HepG2 (cell line): ENCODE results near the gene NCAPD2. TPM values are rescaled to one million over a fixed set of nuclear protein-coding genes. Genes with fewer than 3 reads are reported as not detected.
A peak's percentile ranks its signal among the peaks of the same experiment; 100 is the strongest.

Experiments
- AKAP8 ChIP-seq: sonication (generic); formaldehyde crosslinking; IDR thresholded peaks from 2 replicates; pipeline ENCODE4 v1.5.1; 2020; ENCODE audit warnings: mild to moderate bottlenecking, missing genetic modification reagents
- ARNT ChIP-seq: fragments of 450-650 bp; IDR thresholded peaks from 2 replicates; pipeline ENCODE4 v1.6.1; 2017
- CEBPG ChIP-seq: IDR thresholded peaks from 2 replicates; pipeline ENCODE4 v1.6.1; 2016
- ELF3 ChIP-seq: IDR thresholded peaks from 2 replicates; pipeline ENCODE4 v1.6.1; 2016; ENCODE audit warnings: missing genetic modification reagents, missing compliant biosample characterization
- FOXM1 ChIP-seq: sonication (generic); formaldehyde crosslinking; IDR thresholded peaks from 2 replicates; pipeline ENCODE4 v1.5.0; 2020; ENCODE audit warnings: missing genetic modification reagents
- GABPB1 ChIP-seq: IDR thresholded peaks from 2 replicates; pipeline ENCODE4 v1.6.1; 2016; ENCODE audit warnings: mild to moderate bottlenecking, missing genetic modification reagents, moderate library complexity, missing compliant biosample characterization
- IKZF4 ChIP-seq: sonication (generic); formaldehyde crosslinking; IDR thresholded peaks from 2 replicates; pipeline ENCODE4 v1.5.1; 2020; ENCODE audit warnings: borderline replicate concordance, mild to moderate bottlenecking, low read depth, missing genetic modification reagents; ENCODE audit errors: not compliant biosample characterization
- MIER2 ChIP-seq: IDR thresholded peaks from 2 replicates; pipeline ENCODE4 v1.6.1; 2016; ENCODE audit warnings: missing biosample characterization, missing genetic modification reagents
- RBAK ChIP-seq: sonication (generic); formaldehyde crosslinking; IDR thresholded peaks from 2 replicates; pipeline ENCODE4 v1.5.1; 2020; ENCODE audit warnings: mild to moderate bottlenecking, missing genetic modification reagents
- RXRA ChIP-seq: sonication (generic); formaldehyde crosslinking; IDR thresholded peaks from 2 replicates; pipeline ENCODE4 v1.5.1; 2020; ENCODE audit warnings: missing genetic modification reagents
- SMC3 ChIP-seq: IDR thresholded peaks from 2 replicates; pipeline ENCODE4 v1.6.1; 2011; ENCODE audit warnings: low read length, improper control_type of control experiment
- SNRNP70 ChIP-seq: fragments of 200-400 bp; formaldehyde crosslinking; IDR thresholded peaks from 2 replicates; pipeline ENCODE4 v1.6.1; 2017; ENCODE audit warnings: mild to moderate bottlenecking, low read depth, low read length, moderate library complexity
- SP5 ChIP-seq: IDR thresholded peaks from 2 replicates; pipeline ENCODE4 v1.6.1; 2016; ENCODE audit warnings: low read depth, borderline replicate concordance
- SYNCRIP ChIP-seq: fragments of 200-400 bp; formaldehyde crosslinking; IDR thresholded peaks from 2 replicates; pipeline ENCODE4 v1.6.1; 2018; ENCODE audit warnings: mild to moderate bottlenecking, low read depth, low read length; ENCODE audit not compliant: insufficient read depth
- TCF7L2 ChIP-seq: IDR thresholded peaks from 2 replicates; pipeline ENCODE4 v1.6.1; 2011; ENCODE audit warnings: mild to moderate bottlenecking, low read depth, low read length, moderate library complexity
- TFDP1 ChIP-seq: IDR thresholded peaks from 2 replicates; pipeline ENCODE4 v1.6.1; 2016; ENCODE audit warnings: missing compliant biosample characterization, missing genetic modification reagents, borderline replicate concordance
- ZBTB10 ChIP-seq: sonication (generic); formaldehyde crosslinking; IDR thresholded peaks from 2 replicates; pipeline ENCODE4 v1.4.0; 2020; ENCODE audit warnings: missing genetic modification reagents, borderline replicate concordance
- ZFP41 ChIP-seq: sonication (generic); formaldehyde crosslinking; IDR thresholded peaks from 2 replicates; pipeline ENCODE4 v1.4.0; 2020; ENCODE audit warnings: mild to moderate bottlenecking, missing genetic modification reagents, borderline replicate concordance
- ZKSCAN8 ChIP-seq: IDR thresholded peaks from 2 replicates; pipeline ENCODE4 v1.6.1; 2016; ENCODE audit warnings: borderline replicate concordance, missing genetic modification reagents, missing compliant biosample characterization
- ZMYM2 ChIP-seq: sonication (generic); formaldehyde crosslinking; IDR thresholded peaks from 2 replicates; pipeline ENCODE4 v1.8.0; 2022; ENCODE audit warnings: mild to moderate bottlenecking, missing genetic modification reagents
- ZNF207 ChIP-seq: fragments of 450-650 bp; IDR thresholded peaks from 2 replicates; pipeline ENCODE4 v1.6.1; 2016; ENCODE audit warnings: antibody characterized with exemption, borderline replicate concordance
- ZNF224 ChIP-seq: sonication (generic); formaldehyde crosslinking; IDR thresholded peaks from 2 replicates; pipeline ENCODE4 v1.5.0; 2020; ENCODE audit warnings: mild to moderate bottlenecking, missing genetic modification reagents
- ZNF225 ChIP-seq: sonication (generic); formaldehyde crosslinking; IDR thresholded peaks from 2 replicates; pipeline ENCODE4 v1.4.0; 2020; ENCODE audit warnings: mild to moderate bottlenecking, missing genetic modification reagents
- ZNF446 ChIP-seq: sonication (generic); formaldehyde crosslinking; IDR thresholded peaks from 2 replicates; pipeline ENCODE4 v1.5.0; 2020; ENCODE audit warnings: mild to moderate bottlenecking, missing genetic modification reagents
- polyA plus RNA-seq, 8 experiments: library from polyadenylated mRNA; depleted of rRNA in 3 of 8; stranded (reverse) in 7 of 8; unstranded in 1 of 8; fragments of >200 nt; fragmentation: Illumina TruSeq in 4 of 8; extraction: Trizol in 4 of 8; gene quantifications; 2 replicates each; pipeline versions ENCODE4 v1.2.1 to v1.2.3, GENCODE V29; 2011 to 2016; ENCODE audit warnings: low read depth in 4 of 8, missing spikeins in 1 of 8, mixed read lengths in 1 of 8; ENCODE audit not compliant: insufficient read depth in 1 of 8
- total RNA-seq, 5 experiments: library from RNA; depleted of rRNA; stranded (reverse); fragments of >200 nt; fragmentation: Illumina TruSeq; extraction: Trizol; gene quantifications; 2 replicates each; pipeline ENCODE4 v1.2.3, GENCODE V29; 2016; ENCODE audit warnings: low read depth in 1 of 5
- TF ChIP-seq, protein P1 (sequence below): sonication (generic); formaldehyde crosslinking; IDR thresholded peaks from 2 replicates; pipeline ENCODE4 v1.5.1; 2020; ENCODE audit warnings: missing genetic modification reagents, mild to moderate bottlenecking, borderline replicate concordance

Gene NCAPD2
- total and polyA plus RNA-seq, 2 of the 13 experiments (the other 11 are each of a cell fraction or from before 2014, with no cell fraction given) = 51.1 to 65.6 TPM

- peak; percentile 68; the same call in 1 of the 2 replicates for TF ChIP-seq TFDP1 (CRISPR knock-in tag)
- peak; percentile 27; the same call in 1 of the 2 replicates for TF ChIP-seq SP5 (CRISPR knock-in tag)
- no peak for TF ChIP-seq IKZF4
- no peak for TF ChIP-seq ZNF207
- no peak for TF ChIP-seq FOXM1 (CRISPR knock-in tag)
- 0 out of 2 replicates have a peak, but pooled peaks have one; percentile 42 for TF ChIP-seq RBAK (CRISPR knock-in tag)
- TF ChIP-seq MIER2 (CRISPR knock-in tag) = peak; percentile 35; the same call in 1 of the 2 replicates
- TF ChIP-seq SMC3 = no peak
- no peak for TF ChIP-seq ARNT
- TF ChIP-seq TCF7L2 = no peak
- TF ChIP-seq, protein P1, sequence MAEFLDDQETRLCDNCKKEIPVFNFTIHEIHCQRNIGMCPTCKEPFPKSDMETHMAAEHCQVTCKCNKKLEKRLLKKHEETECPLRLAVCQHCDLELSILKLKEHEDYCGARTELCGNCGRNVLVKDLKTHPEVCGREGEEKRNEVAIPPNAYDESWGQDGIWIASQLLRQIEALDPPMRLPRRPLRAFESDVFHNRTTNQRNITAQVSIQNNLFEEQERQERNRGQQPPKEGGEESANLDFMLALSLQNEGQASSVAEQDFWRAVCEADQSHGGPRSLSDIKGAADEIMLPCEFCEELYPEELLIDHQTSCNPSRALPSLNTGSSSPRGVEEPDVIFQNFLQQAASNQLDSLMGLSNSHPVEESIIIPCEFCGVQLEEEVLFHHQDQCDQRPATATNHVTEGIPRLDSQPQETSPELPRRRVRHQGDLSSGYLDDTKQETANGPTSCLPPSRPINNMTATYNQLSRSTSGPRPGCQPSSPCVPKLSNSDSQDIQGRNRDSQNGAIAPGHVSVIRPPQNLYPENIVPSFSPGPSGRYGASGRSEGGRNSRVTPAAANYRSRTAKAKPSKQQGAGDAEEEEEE (CRISPR knock-in tag) = no peak
- TF ChIP-seq ZBTB10 = no peak
- no peak for TF ChIP-seq ZMYM2 (CRISPR knock-in tag)
- TF ChIP-seq ZNF225 = peak; percentile 54; the same call in 1 of the 2 replicates
- TF ChIP-seq ZFP41 = peak; percentile 58; the same call in 1 of the 2 replicates
- no peak for TF ChIP-seq RXRA (CRISPR knock-in tag)
- TF ChIP-seq SNRNP70 = no peak
- no peak for TF ChIP-seq ZKSCAN8 (CRISPR knock-in tag)
- no peak; the same call in 1 of the 2 replicates for TF ChIP-seq AKAP8 (CRISPR knock-in tag)
- no peak for TF ChIP-seq SYNCRIP
- no peak for TF ChIP-seq ZNF224
- TF ChIP-seq ELF3 (CRISPR knock-in tag) = peak; percentile 66
- peak; percentile 73 for TF ChIP-seq CEBPG (CRISPR knock-in tag)
- TF ChIP-seq GABPB1 = peak; percentile 81
- peak; percentile 43; the same call in 1 of the 2 replicates for TF ChIP-seq ZNF446 (CRISPR knock-in tag)
Measured at GRCh38 chr12:6470375-6471163, 23.3 kb upstream of the NCAPD2 start, which contains the start of gene VAMP1 (continued).
